ENCODE results near the gene ADAMTS2. TPM values are rescaled to one million over a fixed set of nuclear protein-coding genes. Genes with fewer than 3 reads are reported as not detected.

ADAMTS2 gene
- total RNA-seq, 1 donor from 2014 or later, result 7.7 TPM

- Mint-ChIP-seq H3K4me1 (ENCODE audit: unreplicated experiment) (no peaks in the 10 kb centered on the region), H3K4me3 (no peak overlapping the region), H3K27ac (no peak overlapping the region), H3K9me3 (peaks cover 16% of the 10 kb centered on the region), H3K36me3 (peaks cover 7% of the 10 kb centered on the region), H3K27me3 (peaks cover 5% of the 10 kb centered on the region)
- no peak for TF ChIP-seq CTCF (conservative IDR thresholded peaks at IDR 0.05)
- no peak for DNase-seq (ENCODE audit: extremely low spot score, unreplicated experiment)
Observed at GRCh38 chr5:179222246-179223017, 122.8 kb downstream of the ADAMTS2 start.

- TF ChIP-seq CTCF (conservative IDR thresholded peaks at IDR 0.05), result no peak
- peaks cover 5% of the 10 kb centered on the region for H3K27me3 Mint-ChIP-seq
- peaks cover 5% of the 10 kb centered on the region for H3K4me1 Mint-ChIP-seq (ENCODE audit: unreplicated experiment)
- no peak overlapping the region for H3K4me3 Mint-ChIP-seq
- no peak overlapping the region for H3K27ac Mint-ChIP-seq
- peaks cover 16% of the 10 kb centered on the region for H3K9me3 Mint-ChIP-seq
- H3K36me3 Mint-ChIP-seq, result peaks cover 7% of the 10 kb centered on the region
- no peak for DNase-seq (ENCODE audit: extremely low spot score, unreplicated experiment)
Observed at GRCh38 chr5:179221877-179222220, 123.4 kb downstream of the ADAMTS2 start.

GRCh38 chr5:179221196-179221876 is 123.9 kb downstream of the ADAMTS2 start:
- Mint-ChIP-seq H3K9me3 (peaks cover 16% of the 10 kb centered on the region), H3K36me3 (peaks cover 7% of the 10 kb centered on the region), H3K4me3 (no peak overlapping the region), H3K27me3 (peaks cover 5% of the 10 kb centered on the region), H3K27ac (no peak overlapping the region), H3K4me1 (ENCODE audit: unreplicated experiment) (peaks cover 6% of the 10 kb centered on the region)
- DNase-seq (ENCODE audit: extremely low spot score, unreplicated experiment), result no peak
- TF ChIP-seq CTCF (conservative IDR thresholded peaks at IDR 0.05), result no peak

GRCh38 chr5:179220716-179221115 is 124.5 kb downstream of the ADAMTS2 start:
- Mint-ChIP-seq H3K4me1 (ENCODE audit: unreplicated experiment) (peaks cover 6% of the 10 kb centered on the region), H3K27me3 (peaks cover 5% of the 10 kb centered on the region), H3K27ac (no peak overlapping the region), H3K9me3 (peaks cover 16% of the 10 kb centered on the region), H3K36me3 (peaks cover 7% of the 10 kb centered on the region), H3K4me3 (no peak overlapping the region)
- TF ChIP-seq CTCF (conservative IDR thresholded peaks at IDR 0.05), result no peak
- DNase-seq (ENCODE audit: extremely low spot score, unreplicated experiment), result no peak

- Mint-ChIP-seq H3K27ac (no peak overlapping the region), H3K4me1 (ENCODE audit: unreplicated experiment) (peaks cover 6% of the 10 kb centered on the region), H3K27me3 (peaks cover 5% of the 10 kb centered on the region), H3K4me3 (no peak overlapping the region), H3K36me3 (peaks cover 7% of the 10 kb centered on the region), H3K9me3 (peaks cover 13% of the 10 kb centered on the region)
- TF ChIP-seq CTCF (conservative IDR thresholded peaks at IDR 0.05), result no peak
- no peak for DNase-seq (ENCODE audit: extremely low spot score, unreplicated experiment)
Observed at GRCh38 chr5:179219661-179220620, 125.3 kb downstream of the ADAMTS2 start.
